ENCODE results near the gene CA10.
A peak's percentile ranks its signal among the peaks of the same experiment; 100 is the strongest.

CA10 gene

DNA sequence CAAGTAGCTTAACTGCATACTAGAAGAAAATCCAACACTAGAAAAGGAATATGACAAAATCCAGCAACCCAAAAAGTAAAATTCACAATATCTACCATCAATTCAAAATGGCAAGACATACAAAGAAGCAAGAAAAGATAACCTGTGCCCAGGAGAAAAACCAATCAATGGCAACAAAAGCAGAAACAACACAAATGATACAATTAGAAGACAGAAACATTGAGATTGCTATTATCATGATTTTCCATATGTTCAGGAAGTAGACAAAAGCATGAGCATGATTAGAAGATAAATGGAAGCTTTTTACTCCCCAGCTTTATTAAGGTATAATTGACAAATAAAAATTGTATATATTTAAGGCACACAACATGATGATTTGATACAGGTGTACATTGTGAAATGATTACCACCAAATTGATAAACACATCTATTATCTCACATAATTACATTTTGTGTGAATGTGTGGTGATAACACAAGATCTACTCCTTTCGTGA lies 117.3 kb downstream of the CA10 start:
- DNase-seq, result no peak

DNA sequence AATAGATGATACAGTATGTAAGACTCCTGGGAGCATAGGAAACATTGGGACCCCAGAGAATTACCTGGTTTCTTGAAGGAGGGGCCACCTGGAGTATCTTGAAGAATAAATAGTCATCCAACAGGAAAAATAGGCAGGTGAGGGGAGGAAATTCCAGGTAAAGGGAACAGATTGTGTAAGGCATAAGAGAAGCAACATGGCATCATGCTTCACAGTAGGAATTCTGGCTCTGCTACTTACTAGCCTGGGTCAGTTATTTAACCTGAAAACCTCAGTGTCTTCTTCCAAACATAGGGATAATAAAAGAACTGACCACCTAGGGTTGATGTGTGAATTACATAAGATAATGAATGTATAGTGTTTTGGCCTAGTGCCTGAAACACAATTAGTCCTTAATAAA lies 122.1 kb downstream of the CA10 start:
- DNase-seq, result no peak

DNA sequence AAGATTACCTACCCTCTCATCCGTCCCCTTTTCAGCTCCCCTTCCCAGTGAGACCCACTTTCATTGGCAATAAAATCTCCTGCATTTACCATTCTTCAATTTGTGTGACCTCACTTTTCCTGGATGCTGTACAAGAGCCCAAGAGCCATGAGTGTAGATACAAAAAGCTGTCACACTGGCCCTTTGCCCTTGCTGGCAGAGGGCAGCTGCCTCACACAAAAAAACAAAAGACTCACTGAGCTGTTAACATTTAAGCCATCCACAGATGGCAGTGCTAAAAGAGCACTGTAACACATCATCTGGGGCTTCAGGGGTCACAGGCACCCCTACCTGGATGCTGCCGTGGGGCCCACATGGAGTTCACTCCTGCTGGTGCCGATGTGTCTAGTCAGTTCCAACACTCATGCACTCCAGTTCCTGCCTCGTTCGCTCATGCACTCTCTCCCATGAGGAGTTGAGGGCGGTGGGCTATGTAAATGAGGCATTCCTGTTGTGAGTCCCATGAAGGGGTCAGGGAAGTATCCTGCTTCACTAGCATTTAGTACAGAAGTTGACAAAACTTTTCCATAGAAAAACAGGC lies 123.1 kb downstream of the CA10 start:
- no peak for DNase-seq

DNA sequence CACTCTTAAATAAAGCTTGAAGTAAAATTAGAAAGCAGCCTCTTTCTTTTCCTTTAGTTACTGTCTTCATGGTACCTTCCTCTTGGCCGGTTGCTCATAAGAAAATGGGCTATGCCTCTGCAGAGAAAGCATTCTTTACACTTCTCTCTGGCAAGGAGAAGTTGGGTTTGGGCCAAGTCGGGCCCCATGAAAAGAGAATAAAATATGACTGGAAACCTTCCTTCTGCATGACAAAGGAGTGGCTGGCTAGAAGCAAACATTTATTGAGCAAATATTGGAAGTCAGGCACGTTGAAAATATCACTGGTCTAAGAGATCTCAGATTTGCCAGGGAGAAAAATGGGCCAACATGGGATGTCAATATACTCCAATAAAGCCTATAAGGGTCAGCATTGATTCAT lies 126.1 kb downstream of the CA10 start:
- no peak for DNase-seq

DNA sequence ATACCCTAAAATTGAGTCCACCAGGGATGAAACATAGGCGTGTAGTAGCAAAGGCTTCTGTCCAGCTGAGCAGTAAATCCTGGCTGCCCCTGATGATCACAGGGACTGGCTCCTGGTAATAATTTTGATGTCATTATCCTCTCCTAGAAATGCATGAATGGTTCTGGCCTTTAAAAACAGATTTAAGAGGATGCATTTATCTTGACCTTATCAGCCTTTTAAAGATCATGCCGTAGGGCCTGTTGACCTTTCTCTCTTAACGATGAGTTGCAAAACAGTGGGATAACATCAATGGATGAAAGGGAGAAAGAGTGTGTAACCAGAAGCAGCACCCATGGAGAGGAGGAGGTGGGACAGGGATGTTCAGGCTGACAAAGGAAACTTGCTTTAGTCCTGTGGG lies 128.5 kb downstream of the CA10 start:
- DNase-seq, result no peak

DNA sequence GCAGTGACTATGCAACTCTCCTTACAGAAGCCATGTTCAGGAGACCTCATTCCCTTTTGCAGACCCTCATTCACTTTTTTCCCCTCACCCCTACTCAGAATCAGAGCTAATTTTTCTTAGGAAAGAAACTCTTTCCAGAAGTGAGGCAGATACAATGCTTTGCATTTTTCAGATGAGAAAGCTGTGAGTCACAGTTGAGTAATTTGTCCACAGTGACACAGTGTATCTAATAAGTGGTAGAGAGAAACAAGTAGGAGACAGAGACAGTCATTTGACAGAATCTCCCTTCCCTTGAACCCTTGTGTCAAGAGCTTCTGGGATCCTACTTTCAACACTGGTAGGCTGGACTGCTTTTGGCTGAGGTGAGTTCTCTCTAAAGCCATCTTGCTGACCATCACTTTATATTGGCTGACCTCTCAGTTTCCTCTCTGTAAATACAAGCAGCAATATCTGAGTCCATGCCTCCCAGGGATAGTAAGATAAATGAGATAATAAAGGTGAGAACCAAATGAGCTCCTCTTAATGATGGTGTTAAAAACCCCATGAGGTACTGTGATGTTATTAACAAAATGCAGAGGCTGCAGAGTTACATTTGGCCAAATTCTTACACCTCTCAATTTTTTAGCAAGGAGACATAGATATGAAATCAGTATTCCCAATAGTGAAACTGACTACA lies 130.8 kb downstream of the CA10 start:
- DNase-seq, result no peak

DNA sequence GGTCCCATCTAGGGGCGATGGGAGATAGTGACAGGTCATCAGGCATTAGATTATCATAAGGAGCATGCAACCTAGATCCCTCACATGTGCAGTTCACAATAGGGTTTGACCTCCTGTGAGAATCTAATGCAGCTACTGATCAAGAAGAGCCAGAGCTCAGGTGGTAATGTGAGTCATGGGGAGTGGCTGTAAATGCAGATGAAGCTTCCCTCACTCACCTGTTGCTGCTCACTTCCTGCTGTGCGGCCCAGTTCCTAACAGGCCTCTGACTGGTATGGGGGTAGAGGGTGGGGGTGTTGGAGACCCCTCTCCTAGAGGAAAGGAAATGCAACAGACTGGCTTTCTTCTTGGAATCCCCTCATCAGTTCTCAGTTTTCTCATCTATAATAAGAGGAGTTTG lies 131.4 kb downstream of the CA10 start:
- no peak for DNase-seq

DNA sequence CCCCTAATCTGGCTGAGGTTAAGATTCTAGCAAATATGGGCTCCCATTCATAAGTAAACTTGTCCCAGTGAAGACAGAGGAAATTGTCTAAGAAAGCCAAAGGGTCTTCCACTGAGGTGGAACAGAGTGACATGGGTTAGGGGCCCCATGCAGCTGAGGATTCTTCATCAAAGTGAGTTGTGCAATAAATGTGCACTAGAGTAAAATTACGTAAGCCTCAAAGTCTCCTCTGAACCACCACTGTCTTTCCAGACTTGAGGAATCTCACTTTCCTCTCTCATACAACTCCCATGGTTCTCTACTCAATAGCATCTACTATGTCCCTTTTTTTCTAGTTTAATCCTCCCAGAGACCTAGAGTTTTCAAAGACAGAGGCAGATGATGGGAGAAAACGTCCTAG lies 132.4 kb downstream of the CA10 start:
- no peak for DNase-seq

DNA sequence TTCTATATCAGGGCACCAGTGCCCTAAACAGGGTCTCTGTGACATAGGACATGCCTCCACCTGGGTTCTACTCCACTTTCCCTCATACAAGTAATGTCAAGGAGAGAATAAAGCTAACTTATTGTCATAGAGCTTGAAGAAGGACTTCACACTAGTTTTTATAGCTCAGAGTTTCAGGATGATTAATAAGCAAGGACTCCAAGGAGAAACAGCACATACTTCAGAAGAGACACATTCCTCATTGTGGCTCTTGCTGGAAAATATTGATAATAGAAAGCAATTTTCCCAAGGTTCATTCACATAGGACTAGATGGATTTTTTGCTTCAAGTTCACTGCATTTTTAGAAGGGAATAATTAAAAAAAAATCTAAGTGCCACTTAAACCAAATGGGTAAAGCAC lies 133.3 kb downstream of the CA10 start:
- DNase-seq, result no peak

DNA sequence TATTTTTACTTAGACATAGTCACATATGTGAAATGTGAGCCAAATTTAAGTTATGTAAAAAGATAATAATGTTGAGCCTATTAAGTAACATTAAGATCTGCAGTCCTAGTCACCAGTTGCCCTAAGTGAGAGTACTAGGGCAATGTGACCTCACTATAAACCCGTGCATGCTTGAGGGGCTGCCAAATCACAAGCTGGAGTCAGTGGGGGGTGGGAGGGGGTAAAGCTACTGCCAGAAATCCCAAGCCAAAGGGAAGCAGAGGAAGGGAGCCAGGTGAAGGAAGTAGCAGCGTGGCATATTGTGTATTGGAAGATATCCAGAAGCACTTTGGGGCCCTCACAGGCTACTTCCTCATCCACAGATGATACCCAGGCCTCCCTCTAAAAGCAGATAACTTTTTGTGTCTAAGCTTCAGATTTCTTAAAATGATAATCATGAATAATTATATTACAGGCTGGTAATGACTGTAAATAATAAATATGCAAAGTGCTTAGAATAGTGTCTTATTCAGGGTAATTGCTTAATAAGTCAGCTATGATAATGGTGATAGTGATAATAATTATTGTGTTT lies 134.1 kb downstream of the CA10 start:
- peak; percentile 25 for DNase-seq

DNA sequence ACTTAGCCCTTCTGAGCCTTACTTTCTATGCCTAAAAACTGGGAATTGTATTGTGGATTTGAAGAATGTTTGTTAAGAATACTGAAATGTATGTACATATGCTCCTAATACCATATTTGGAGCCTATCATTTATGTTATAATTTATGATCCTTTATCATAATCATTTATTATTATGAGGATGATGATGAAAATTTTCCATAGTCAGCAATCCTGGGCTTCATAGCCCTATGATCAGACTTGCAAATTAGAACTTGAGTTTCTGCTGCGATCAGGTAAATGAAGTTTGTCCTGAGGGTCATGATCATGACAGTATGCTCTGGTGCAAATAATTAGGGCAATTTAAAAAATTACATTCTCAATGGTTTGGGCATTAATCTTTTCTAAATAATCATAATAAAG lies 147.4 kb downstream of the CA10 start:
- DNase-seq, result no peak

DNA sequence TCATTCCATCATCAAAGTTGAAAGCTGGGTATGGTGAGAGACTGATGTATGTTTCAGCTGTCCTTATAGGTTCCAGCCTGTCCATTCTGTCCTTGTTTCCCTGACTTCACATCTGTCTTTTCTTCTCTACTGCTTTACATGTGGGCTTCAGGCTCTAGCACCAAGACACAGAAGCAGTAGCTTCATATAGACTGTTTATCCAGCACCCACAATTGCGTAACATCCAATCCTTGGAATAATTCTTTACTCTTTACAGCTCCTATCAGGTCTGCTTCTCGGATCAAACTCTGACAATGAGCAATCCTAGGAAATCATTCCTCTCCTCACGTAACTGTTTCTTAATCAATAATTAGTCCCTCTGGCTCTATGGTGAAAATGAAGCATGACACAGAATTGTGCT lies 158.9 kb downstream of the CA10 start:
- no peak for DNase-seq

DNA sequence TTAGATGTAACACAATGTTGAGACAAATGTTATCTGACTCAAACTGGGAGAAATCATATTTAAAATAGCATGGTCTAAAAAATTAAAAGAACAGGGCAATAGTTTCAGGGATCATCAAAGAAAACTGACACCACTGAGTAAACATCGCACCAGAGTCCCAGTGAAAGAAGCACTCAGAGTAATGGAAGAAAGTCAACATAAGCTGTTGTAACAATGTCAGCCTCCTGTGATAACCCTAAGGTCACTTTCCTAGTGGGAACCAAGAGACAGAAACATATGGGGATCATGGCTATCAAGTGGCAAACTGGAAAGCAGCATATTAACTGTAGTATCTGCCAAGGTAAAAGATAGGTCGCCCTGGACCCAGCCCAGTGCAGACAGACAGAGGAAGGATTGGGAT lies 160.8 kb downstream of the CA10 start:
- no peak for DNase-seq

DNA sequence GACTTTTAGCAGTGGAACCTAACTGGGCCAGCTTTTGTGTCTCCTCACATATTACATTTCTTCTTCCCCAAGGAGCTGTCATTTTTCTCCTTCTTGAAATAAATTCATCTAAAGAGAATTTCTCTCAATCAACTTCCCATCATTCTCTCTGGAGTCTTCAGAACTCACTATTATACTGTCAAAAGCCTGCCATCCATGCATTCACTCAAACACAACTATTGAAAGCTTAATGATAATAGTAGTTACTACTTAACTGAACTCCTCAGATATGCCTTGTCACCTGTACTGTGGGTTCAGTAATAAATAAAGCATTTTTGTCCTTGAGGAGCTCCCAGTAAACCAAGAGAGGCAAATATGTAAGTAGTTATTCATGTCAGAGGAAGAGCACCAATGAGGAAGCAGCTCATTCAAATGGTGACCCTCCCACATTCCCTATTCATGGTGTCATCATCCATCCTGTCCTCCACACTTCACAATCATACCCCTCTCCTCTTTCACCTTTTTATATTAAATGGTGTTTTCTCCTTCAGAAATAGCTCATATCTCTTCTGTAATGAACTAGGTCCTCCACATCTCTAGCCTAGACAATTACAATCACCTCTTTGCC lies 162.6 kb downstream of the CA10 start:
- DNase-seq, result no peak

DNA sequence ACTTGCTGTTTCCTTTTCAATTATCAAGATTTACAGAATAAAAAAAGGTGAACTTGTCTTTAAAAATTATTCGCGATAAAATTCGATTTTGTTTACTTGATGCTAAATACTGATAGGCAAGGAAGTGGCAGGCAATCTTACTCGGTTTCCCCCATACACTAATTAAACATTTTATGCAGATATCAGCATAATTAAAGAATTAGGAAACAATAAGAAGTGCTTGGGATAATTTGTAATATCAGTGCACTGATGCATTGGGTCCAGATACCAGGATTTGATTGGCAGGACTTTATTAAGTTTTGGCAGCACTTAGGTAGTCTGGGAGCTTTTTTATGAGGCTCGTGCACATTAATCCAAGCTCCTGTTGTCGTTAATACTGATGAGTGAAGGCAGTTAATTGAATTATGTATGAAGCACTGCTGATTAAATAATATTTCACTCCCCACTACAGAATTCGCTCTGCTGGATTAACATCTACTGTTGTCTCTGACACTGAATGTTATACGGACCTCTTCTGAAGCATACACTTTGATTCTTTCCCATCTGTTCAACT lies 165.6 kb downstream of the CA10 start:
- DNase-seq, result no peak

DNA sequence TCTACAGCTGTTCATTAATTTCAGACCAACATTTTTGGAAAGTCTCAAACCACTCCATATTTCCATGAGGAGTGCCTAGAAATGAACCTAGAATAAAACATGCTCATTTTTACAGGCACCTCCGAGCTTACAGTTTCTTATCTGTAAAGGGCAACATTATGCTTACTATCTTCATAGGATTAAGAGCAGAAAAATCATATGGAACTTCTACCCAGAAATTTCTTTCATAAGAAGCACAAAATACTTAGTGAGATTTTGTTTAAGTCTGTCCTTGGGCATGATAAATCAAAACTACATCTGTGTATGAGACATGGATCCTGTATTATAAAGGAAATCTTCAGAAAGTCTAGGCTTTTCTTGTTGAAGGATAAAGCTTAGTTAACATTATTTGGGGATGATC lies 187.4 kb downstream of the CA10 start:
- no peak for DNase-seq

DNA sequence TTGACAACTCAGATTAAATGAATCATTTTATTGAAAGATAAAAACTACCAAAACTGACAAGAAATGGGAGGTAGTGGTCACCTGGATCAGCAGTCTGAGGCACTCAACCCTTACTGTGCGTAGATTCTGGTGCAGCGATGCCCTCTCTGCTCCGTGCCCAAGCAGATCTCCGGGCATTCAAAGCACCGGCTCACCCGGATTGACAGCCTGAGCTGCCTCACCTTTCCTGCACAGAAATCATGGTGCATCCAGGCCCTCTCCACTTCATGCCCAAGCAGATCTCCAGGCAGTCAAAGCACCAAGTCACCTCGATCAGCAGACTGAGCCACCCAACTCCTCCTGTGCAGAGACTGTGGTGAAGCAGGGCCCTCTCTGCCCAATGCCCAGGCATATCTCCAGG lies 196.8 kb downstream of the CA10 start:
- no peak for DNase-seq

DNA sequence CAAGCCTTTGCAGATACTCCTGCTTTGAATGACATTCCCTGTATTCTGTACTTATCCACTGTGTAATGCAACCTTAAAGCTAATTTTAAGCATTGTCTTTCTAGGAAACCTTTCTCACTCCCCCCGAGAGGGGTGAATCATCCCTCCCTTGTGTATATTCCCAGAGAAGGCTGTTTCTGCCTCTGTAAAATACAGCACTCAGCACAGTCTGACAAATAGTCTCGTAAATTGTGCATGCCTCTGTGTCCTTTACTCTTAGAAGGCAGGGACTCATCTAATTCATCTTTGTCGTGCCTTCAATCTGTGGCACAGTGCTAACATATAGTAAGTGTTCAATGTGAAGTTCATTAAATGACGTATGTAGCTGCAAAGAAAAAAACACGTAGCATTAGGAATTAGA lies 200.7 kb downstream of the CA10 start:
- no peak for DNase-seq

DNA sequence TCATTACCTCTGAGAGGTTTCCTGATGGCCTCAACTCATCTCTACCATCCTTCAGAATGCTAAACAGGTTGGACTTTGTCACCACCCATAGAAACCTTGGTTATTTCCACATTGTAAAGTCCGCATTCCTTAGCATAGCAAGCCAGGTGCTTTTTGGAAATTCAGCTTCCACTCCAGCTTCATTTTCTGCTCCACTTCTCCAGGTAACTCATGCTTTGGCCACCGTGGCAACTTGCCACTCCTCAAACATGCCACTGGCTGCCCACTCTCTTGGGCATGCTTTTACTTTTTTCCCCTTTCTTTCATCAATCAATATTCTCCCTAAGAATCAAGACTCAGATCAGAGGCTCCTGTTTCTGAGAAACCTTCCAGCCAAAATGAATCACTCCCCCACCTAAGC lies 203.3 kb downstream of the CA10 start:
- DNase-seq, result no peak

DNA sequence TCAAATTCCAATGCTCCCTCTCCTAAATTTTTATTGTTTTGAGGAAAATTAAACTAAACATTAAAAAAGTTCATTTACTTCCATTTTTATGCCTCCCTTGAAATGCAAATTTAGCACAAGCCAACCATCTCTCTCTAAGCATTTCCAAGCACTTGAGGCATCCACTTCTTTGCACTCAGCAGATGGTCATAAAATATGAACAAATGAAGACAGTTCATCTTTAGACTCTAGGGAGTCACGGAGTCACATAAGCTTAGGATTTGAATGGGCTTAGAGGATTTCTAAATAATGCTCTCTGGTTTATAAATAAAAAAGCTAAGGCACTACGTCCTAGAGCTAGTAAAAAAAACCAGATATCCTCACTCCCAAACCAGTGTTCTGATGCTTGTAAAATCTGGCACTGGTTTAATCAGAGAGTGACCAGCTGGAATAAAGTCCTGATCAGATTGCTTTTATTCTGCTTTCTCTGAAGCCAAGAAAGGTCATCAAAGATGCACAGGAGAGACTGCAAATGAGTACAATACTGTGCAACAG lies 204.2 kb downstream of the CA10 start:
- peak; percentile 81 for DNase-seq

DNA sequence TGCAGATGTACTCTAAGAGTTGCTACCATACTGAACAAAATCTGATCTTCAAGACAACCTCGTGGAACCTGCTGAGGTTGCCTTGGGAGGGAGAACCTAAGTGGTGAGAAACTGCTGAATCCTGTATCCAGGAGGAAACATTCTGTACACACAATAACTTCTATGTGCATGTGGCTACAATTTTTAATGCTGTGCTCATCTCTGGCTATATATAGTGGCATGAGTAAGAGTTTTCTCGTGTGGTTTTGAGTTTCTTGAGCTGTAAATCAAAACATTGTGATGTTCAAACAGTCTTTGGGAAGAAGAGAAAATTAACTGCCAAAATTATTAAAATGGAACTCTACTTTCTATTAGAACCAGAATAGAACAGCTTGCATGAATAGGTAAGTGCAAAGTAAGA lies 206.8 kb downstream of the CA10 start:
- DNase-seq, result no peak

DNA sequence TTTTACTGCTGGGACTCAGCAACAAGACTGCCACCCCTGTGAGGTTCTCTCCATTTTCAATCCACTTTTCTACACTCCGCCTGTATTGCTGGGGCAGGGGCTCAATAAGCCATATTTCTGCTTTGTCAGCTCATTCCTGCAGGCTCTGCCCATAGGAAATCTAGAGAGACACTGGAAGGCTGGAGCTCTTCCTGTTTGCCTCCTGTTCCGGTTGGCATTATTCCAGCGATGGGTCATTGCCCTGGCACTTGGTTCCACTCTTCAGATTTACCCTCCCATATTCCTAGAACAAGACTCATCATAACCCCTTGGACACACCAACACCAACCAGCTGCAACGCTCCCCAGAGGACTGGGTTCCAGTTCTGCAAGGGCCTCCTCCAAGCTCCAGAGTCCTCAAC lies 210.4 kb downstream of the CA10 start:
- no peak for DNase-seq

DNA sequence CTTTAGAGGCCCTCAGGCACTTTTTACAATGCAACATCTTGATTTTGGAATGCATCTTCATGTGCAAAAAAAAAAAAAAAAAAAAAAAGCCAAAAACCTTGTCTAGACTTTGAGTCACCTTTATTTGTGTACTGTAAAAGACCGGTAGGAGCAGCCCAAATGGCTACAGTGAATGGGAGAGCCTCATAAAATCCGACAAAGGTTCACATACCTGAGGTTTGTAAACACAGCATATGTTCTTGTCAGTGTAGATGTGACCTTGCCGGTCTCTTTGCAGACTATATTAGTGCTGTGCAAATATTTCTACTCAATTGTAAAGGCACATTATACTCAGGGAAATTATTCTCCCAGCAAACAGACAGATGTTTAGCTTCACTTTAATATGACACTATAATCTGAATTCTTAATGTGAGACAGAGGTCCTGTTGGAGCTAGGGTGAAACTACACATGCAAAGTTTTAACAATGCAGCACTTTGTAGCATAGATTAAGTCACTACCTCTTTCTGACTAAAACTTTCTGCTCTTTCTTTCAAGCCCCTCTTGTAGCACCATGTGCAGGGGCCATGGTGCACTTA lies 211.3 kb downstream of the CA10 start:
- DNase-seq, result no peak

Data from NCI-H524 treated with DMSO at 0.1 percent for 48 hours (cell line).